ENCODE data around the gene PTPRD. TPM values are rescaled to one million over a fixed set of nuclear protein-coding genes. Genes with fewer than 3 reads are reported as not detected.

PTPRD gene
- total RNA-seq, 1 donor from 2014 or later = 15.6 TPM

DNA sequence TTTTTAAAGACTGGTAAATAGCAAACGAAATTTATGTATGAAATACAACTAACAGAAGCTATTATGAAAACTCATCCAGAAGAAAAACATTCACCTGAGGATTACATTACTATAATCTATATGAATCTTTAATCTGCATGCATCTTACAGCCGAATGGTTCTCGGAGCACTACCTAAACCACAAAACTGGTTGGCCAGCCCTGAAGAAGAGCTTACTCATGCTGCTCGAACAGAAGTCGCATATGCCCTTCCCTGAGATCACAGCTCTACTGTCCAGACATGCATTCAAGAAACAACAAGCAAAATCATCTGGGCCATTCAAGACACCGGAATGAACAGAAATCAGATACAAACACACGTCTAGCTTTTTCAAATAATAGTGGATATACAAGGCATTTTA lies 1882.2 kb downstream of the PTPRD start:
- TF ChIP-seq, protein P1, sequence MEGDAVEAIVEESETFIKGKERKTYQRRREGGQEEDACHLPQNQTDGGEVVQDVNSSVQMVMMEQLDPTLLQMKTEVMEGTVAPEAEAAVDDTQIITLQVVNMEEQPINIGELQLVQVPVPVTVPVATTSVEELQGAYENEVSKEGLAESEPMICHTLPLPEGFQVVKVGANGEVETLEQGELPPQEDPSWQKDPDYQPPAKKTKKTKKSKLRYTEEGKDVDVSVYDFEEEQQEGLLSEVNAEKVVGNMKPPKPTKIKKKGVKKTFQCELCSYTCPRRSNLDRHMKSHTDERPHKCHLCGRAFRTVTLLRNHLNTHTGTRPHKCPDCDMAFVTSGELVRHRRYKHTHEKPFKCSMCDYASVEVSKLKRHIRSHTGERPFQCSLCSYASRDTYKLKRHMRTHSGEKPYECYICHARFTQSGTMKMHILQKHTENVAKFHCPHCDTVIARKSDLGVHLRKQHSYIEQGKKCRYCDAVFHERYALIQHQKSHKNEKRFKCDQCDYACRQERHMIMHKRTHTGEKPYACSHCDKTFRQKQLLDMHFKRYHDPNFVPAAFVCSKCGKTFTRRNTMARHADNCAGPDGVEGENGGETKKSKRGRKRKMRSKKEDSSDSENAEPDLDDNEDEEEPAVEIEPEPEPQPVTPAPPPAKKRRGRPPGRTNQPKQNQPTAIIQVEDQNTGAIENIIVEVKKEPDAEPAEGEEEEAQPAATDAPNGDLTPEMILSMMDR (IDR thresholded peaks at IDR 0.05; ENCODE audit: borderline replicate concordance) = no peak
- H3K27me3 ChIP-seq (ENCODE audit: low read depth) = no peaks in the 10 kb centered on the region
- intact Hi-C loops (cut with micrococcal nuclease) = no loop called here

DNA sequence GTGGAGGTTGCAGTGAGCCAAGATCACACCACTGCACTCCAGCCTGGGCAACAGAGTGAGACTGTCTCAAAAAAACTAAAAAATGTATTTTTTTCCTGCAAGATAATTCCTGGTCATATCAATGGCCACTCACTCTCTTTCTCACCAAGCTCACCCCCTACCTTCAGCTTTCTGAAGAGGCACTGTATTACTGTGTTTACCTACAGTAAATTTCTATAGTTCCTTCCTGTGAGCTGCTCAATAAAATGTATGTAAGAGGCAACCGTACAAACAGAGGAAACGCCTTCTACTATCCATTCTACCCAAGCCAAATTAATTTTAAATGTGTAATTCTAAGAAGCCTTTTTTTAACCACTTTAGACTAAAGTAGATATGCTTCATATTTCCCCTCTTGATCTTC lies 1883.9 kb downstream of the PTPRD start:
- intact Hi-C loops (cut with micrococcal nuclease) = no loop called here
- no peaks in the 10 kb centered on the region for H3K9me3 ChIP-seq (replicated peaks)
- TF ChIP-seq, protein P1 (IDR thresholded peaks at IDR 0.05; ENCODE audit: borderline replicate concordance) = no peak
- no peaks in the 10 kb centered on the region for H3K36me3 ChIP-seq
- no peaks in the 10 kb centered on the region for H3K27me3 ChIP-seq (ENCODE audit: low read depth)
- no peaks in the 10 kb centered on the region for H3K4me1 ChIP-seq
- DNase-seq = no peak
- H3K27ac ChIP-seq (replicated peaks) = no peak overlapping the region
- H3K4me3 ChIP-seq = no peak overlapping the region

More for the DNA sequence above, 1882.2 kb downstream of the PTPRD start:
- no peaks in the 10 kb centered on the region for H3K36me3 ChIP-seq
- no peak overlapping the region for H3K27ac ChIP-seq (replicated peaks)
- H3K9me3 ChIP-seq (replicated peaks) = no peaks in the 10 kb centered on the region
- H3K4me1 ChIP-seq = no peaks in the 10 kb centered on the region
- no peak for DNase-seq
- no peak overlapping the region for H3K4me3 ChIP-seq

DNA sequence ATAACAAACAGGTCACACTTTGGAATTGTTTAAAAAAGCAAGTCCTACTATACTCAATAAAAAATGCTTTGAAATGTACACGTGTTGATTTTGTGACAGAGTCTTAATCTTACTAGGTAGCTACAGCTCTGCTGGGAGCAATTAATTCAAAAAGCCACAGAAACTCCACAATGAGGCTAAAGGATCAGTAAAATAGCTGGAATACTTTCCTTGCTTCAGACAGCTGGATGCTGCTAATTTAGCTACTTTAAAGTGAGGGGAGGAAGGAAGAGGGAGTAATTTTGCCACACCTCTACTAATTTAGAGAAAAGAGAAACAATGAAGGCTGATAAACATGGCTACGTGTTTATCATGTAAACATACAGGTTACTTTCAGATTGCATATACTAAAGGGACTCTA lies 1885.6 kb downstream of the PTPRD start:
- TF ChIP-seq, protein P1 (IDR thresholded peaks at IDR 0.05; ENCODE audit: borderline replicate concordance) = no peak
- Histone ChIP-seq H3K9me3 (replicated peaks) (no peaks in the 10 kb centered on the region), H3K4me3 (no peak overlapping the region), H3K4me1 (no peaks in the 10 kb centered on the region), H3K36me3 (no peaks in the 10 kb centered on the region), H3K27ac (replicated peaks) (no peak overlapping the region), H3K27me3 (ENCODE audit: low read depth) (no peaks in the 10 kb centered on the region)
- intact Hi-C loops (cut with micrococcal nuclease) = no loop called here
- no peak for DNase-seq

DNA sequence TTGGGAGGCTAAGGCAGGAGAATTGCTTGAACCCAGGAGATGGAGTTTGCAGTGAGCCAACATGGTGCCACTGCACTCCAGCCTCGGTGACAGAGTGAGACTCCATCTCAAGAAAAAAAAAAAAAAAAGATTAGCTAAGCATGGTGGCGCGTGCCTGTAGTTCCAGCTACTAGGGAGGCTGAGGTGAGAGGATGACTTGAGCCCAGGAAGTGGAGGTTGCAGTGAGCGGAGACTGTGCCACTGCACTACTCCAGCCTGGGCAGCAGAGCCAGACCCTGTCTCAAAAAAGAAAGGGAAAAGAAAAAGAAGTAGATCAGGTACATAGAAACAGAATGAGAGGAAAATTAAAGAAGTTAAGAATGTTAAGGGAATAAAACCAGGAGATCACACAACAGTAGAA lies 1886.1 kb downstream of the PTPRD start:
- Histone ChIP-seq H3K9me3 (replicated peaks) (no peaks in the 10 kb centered on the region), H3K27ac (replicated peaks) (no peak overlapping the region), H3K4me3 (no peak overlapping the region), H3K36me3 (no peaks in the 10 kb centered on the region), H3K4me1 (no peaks in the 10 kb centered on the region), H3K27me3 (ENCODE audit: low read depth) (no peaks in the 10 kb centered on the region)
- DNase-seq = no peak
- TF ChIP-seq, protein P1 (IDR thresholded peaks at IDR 0.05; ENCODE audit: borderline replicate concordance) = no peak
- intact Hi-C loops (cut with micrococcal nuclease) = no loop called here

DNA sequence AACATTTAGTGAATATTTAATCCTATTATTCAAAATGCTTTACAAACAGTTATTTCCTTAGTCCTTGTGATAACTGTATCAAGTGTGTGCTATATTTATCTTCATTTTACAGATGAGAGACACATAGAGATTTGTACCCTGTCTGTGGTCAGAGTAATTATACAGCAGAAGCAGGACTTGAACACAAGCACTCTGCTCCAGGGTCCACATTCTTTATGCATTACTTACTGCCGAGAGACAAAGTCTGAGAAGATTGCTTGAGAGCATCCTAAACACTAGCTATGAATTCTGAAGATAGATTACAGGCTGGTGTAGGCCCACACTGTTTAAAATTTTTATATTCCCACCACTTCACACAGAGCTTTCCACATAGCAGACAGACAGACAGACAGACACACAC lies 1887.2 kb downstream of the PTPRD start:
- intact Hi-C loops (cut with micrococcal nuclease) = no loop called here
- Histone ChIP-seq H3K27me3 (ENCODE audit: low read depth) (no peaks in the 10 kb centered on the region), H3K36me3 (no peaks in the 10 kb centered on the region), H3K4me3 (no peak overlapping the region), H3K4me1 (no peaks in the 10 kb centered on the region), H3K9me3 (replicated peaks) (no peaks in the 10 kb centered on the region), H3K27ac (replicated peaks) (no peak overlapping the region)
- DNase-seq = no peak
- TF ChIP-seq, protein P1 (IDR thresholded peaks at IDR 0.05; ENCODE audit: borderline replicate concordance) = no peak
